IMR-90 (cell line): ENCODE results near the gene C2orf92. TPM values are rescaled to one million over a fixed set of nuclear protein-coding genes. Genes with fewer than 3 reads are reported as not detected.

Source experiments
- ATAC-seq: fragments of 200-7000 bp; cut with Tn5 transposase; 2 replicates; pipeline ENCODE4 v1.9.1; 2020; ENCODE audit warnings: low read depth, mild to moderate bottlenecking, moderate library complexity
- BruUV-seq: library from RNA; stranded (reverse); fragments of 400-500 nt; replicated peaks from 2 replicates; lab custom pipeline; 2021; lab: Mats Ljungman, UMichigan
- CTCF ChIA-PET: fragments of 300-600 bp; formaldehyde crosslinking; extraction: SDS; loops from one replicate; lab custom pipeline; 2021; ENCODE audit warnings: antibody characterized with exemption; lab: Yijun Ruan, JAX
- POLR2A ChIA-PET: fragments of 300-600 bp; sonication (Branson Sonifier 250); formaldehyde crosslinking; loops from one replicate; lab custom pipeline; 2022; ENCODE audit warnings: antibody characterized with exemption; ENCODE audit not compliant: unreplicated experiment; lab: Charles Lee
- DNase-seq: peaks from one replicate; pipeline ENCODE4 v3.0.0; 2013
- H2AFZ ChIP-seq: replicated peaks from 2 replicates; pipeline ENCODE3; 2013; ENCODE audit warnings: low read length, mild to moderate bottlenecking; ENCODE audit not compliant: poor library complexity
- H2AK5ac ChIP-seq: 2 replicates; pipeline ENCODE4 v1.6.1; 2013; ENCODE audit warnings: low read depth, low read length, inconsistent platforms
- H2AK9ac ChIP-seq: replicated peaks from 2 replicates; pipeline ENCODE3; 2013; ENCODE audit warnings: mild to moderate bottlenecking, low read depth, low read length, moderate library complexity; ENCODE audit not compliant: poor library complexity
- H2BK120ac ChIP-seq: 2 replicates; pipeline ENCODE4 v1.6.1; 2013; ENCODE audit warnings: low read depth, low read length, inconsistent platforms
- H2BK15ac ChIP-seq: 3 replicates; pipeline ENCODE4 v1.6.1; 2013; ENCODE audit warnings: low read depth, low read length, inconsistent platforms
- H2BK20ac ChIP-seq: 2 replicates; pipeline ENCODE4 v1.6.1; 2013; ENCODE audit warnings: low read depth, mild to moderate bottlenecking, inconsistent platforms, low read length, moderate library complexity
- H2BK5ac ChIP-seq: 2 replicates; pipeline ENCODE4 v1.6.1; 2013; ENCODE audit warnings: mild to moderate bottlenecking, low read depth, low read length, inconsistent platforms; ENCODE audit not compliant: poor library complexity, severe bottlenecking
- H3K14ac ChIP-seq: replicated peaks from 2 replicates; pipeline ENCODE4 v1.6.1; 2013; ENCODE audit warnings: low read depth, low read length, inconsistent platforms
- H3K18ac ChIP-seq: 2 replicates; pipeline ENCODE4 v1.6.1; 2013; ENCODE audit warnings: low read depth, low read length, control low read depth
- H3K23ac ChIP-seq: 2 replicates; pipeline ENCODE4 v1.6.1; 2013; ENCODE audit warnings: low read depth, low read length, inconsistent platforms
- H3K27ac ChIP-seq: 2 replicates; pipeline ENCODE4 v1.5.1; 2013; ENCODE audit warnings: mild to moderate bottlenecking, control low read depth, low read length; ENCODE audit not compliant: insufficient read depth
- H3K27me3 ChIP-seq: 2 replicates; pipeline ENCODE4 v1.6.1; 2013; ENCODE audit warnings: low read length; ENCODE audit not compliant: control insufficient read depth, insufficient read depth
- H3K36me3 ChIP-seq: 2 replicates; pipeline ENCODE4 v1.6.1; 2013; ENCODE audit warnings: low read length, mixed read lengths; ENCODE audit not compliant: control insufficient read depth, insufficient read depth
- H3K4ac ChIP-seq: 2 replicates; pipeline ENCODE4 v1.6.1; 2013; ENCODE audit warnings: low read depth, low read length, inconsistent platforms
- H3K4me1 ChIP-seq: 2 replicates; pipeline ENCODE4 v1.6.1; 2013; ENCODE audit warnings: low read length, mixed read lengths; ENCODE audit not compliant: control insufficient read depth, insufficient read depth
- H3K4me2 ChIP-seq: 2 replicates; pipeline ENCODE4 v1.6.1; 2013; ENCODE audit warnings: low read depth, mild to moderate bottlenecking, control low read depth, low read length, moderate library complexity
- H3K4me3 ChIP-seq: 2 replicates; pipeline ENCODE4 v1.5.1; 2013; ENCODE audit warnings: low read depth, mild to moderate bottlenecking, control low read depth, low read length, moderate library complexity; ENCODE audit not compliant: insufficient read depth
- H3K56ac ChIP-seq: 2 replicates; pipeline ENCODE4 v1.6.1; 2013; ENCODE audit warnings: low read length, inconsistent platforms; ENCODE audit not compliant: insufficient read depth; ENCODE audit errors: extremely low read depth
- H3K79me1 ChIP-seq, 2 experiments: 2 replicates each; pipeline ENCODE4 v1.6.1; 2013; ENCODE audit warnings: low read length in 2 of 2, inconsistent platforms in 1 of 2, low read depth in 1 of 2
- H3K9ac ChIP-seq: 2 replicates; pipeline ENCODE4 v1.6.1; 2013; ENCODE audit warnings: low read depth, low read length, control low read depth
- H3K9me1 ChIP-seq: 2 replicates; pipeline ENCODE4 v1.6.1; 2013; ENCODE audit warnings: low read length, inconsistent platforms; ENCODE audit not compliant: insufficient read depth
- H3K9me3 ChIP-seq: 2 replicates; pipeline ENCODE4 v1.6.1; 2013; ENCODE audit warnings: low read length; ENCODE audit not compliant: control insufficient read depth, insufficient read depth
- H4K20me1 ChIP-seq: 2 replicates; pipeline ENCODE4 v1.6.1; 2013; ENCODE audit warnings: low read length, inconsistent platforms; ENCODE audit not compliant: insufficient read depth
- H4K5ac ChIP-seq: 2 replicates; pipeline ENCODE4 v1.6.1; 2013; ENCODE audit warnings: mild to moderate bottlenecking, low read depth, low read length, control low read depth
- H4K8ac ChIP-seq, 2 experiments: 2 replicates each; pipeline ENCODE4 v1.6.1; 2013; ENCODE audit warnings: low read depth in 2 of 2, low read length in 2 of 2, control low read depth in 1 of 2, inconsistent platforms in 1 of 2
- H4K91ac ChIP-seq: 2 replicates; pipeline ENCODE4 v1.6.1; 2013; ENCODE audit warnings: low read depth, low read length, inconsistent platforms; ENCODE audit not compliant: insufficient read depth
- CHD1 ChIP-seq: IDR thresholded peaks from 2 replicates; pipeline ENCODE4 v1.6.1; 2012; ENCODE audit warnings: low read depth, low read length, improper control_type of control experiment
- CTCF ChIP-seq: conservative IDR thresholded peaks from 2 replicates; pipeline ENCODE4 v1.5.1; 2012; ENCODE audit warnings: mild to moderate bottlenecking, low read depth, low read length, improper control_type of control experiment
- ELK1 ChIP-seq: fragments of 150-350 bp; IDR thresholded peaks from 2 replicates; pipeline ENCODE4 v1.6.1; 2016; ENCODE audit warnings: low read depth, mild to moderate bottlenecking, low read length, moderate library complexity, borderline replicate concordance
- FOS ChIP-seq: fragments of 150-350 bp; IDR thresholded peaks from 2 replicates; pipeline ENCODE4 v1.6.1; 2016; ENCODE audit warnings: low read depth, low read length
- MAZ ChIP-seq: IDR thresholded peaks from 2 replicates; pipeline ENCODE4 v1.6.1; 2012; ENCODE audit warnings: low read depth, mild to moderate bottlenecking, low read length, improper control_type of control experiment, moderate library complexity, borderline replicate concordance
- MXI1 ChIP-seq: IDR thresholded peaks from 2 replicates; pipeline ENCODE4 v1.6.1; 2012; ENCODE audit warnings: low read depth, mild to moderate bottlenecking, low read length, moderate library complexity, borderline replicate concordance
- NFE2L2 ChIP-seq: fragments of 150-350 bp; IDR thresholded peaks from 2 replicates; pipeline ENCODE4 v1.6.1; 2016; ENCODE audit warnings: low read depth, mild to moderate bottlenecking, low read length
- RAD21 ChIP-seq: IDR thresholded peaks from 2 replicates; pipeline ENCODE4 v1.6.1; 2012; ENCODE audit warnings: low read length, improper control_type of control experiment
- RCOR1 ChIP-seq: IDR thresholded peaks from 2 replicates; pipeline ENCODE4 v1.6.1; 2012; ENCODE audit warnings: mild to moderate bottlenecking, low read length, improper control_type of control experiment; ENCODE audit not compliant: insufficient replicate concordance
- RFX5 ChIP-seq: IDR thresholded peaks from 2 replicates; pipeline ENCODE4 v1.8.0; 2012; ENCODE audit warnings: low read depth, mild to moderate bottlenecking, low read length, moderate library complexity
- SMC3 ChIP-seq: fragments of 150-350 bp; IDR thresholded peaks from 2 replicates; pipeline ENCODE4 v1.6.1; 2016; ENCODE audit warnings: low read depth, mild to moderate bottlenecking, antibody characterized with exemption, low read length, moderate library complexity
- USF2 ChIP-seq: fragments of 150-350 bp; IDR thresholded peaks from 2 replicates; pipeline ENCODE4 v1.6.1; 2017; ENCODE audit warnings: mild to moderate bottlenecking, antibody characterized with exemption, low read length, low read depth
- WGBS, 2 experiments: methylation state at CpG; one replicate each; pipeline versions ENCODE4 v1.1.5 to v1.1.7; 2013; ENCODE audit warnings: missing lambda C conversion rate in 2 of 2; ENCODE audit not compliant: insufficient read length in 1 of 2; ENCODE audit errors: extremely low coverage in 2 of 2; 5-methylcytosine and 5-hydroxymethylcytosine counted together
- dilution Hi-C: fragments of 300-500 bp; cut with HindIII; formaldehyde crosslinking; loops from one replicate; pipeline ENCODE4 v1.14.3; 2018; ENCODE audit warnings: low sequenced_read_pairs; ENCODE audit not compliant: unreplicated experiment
- in situ Hi-C: fragments of 300-500 bp; cut with MboI; formaldehyde crosslinking; loops from 3 replicates; pipeline ENCODE4 v1.14.3; 2019; ENCODE audit warnings: low sequenced_read_pairs, inconsistent platforms, mixed read lengths
- intact Hi-C: fragments of 100-400 bp; cut with micrococcal nuclease; formaldehyde crosslinking; loops from 2 replicates; pipeline ENCODE4 v1.10.0; 2022
- polyA plus RNA-seq, 3 experiments: library from polyadenylated mRNA; depleted of rRNA; stranded (reverse); fragments of >200 nt; gene quantifications; 2 replicates each; pipeline ENCODE4 v1.2.3, GENCODE V29; 2012; ENCODE audit warnings: low replicate concordance in 1 of 3
- total RNA-seq: library from RNA; depleted of rRNA; stranded (reverse); fragments of >200 nt; gene quantifications from 2 replicates; pipeline ENCODE4 v1.2.3, GENCODE V29; 2012

C2orf92 gene
- total and polyA plus RNA-seq, 2 of the 4 experiments (the other 2 are of a cell fraction) = 0.90 to 2.5 TPM

- ChIA-PET POLR2A (no interaction called here), CTCF (no interaction called here)
- Histone ChIP-seq H4K91ac (no peak overlapping the region), H3K36me3 (peaks cover 44% of the 10 kb centered on the region), H2AK9ac (no peak overlapping the region), H4K8ac (no peak overlapping the region), H3K9me3 (peaks cover 14% of the 10 kb centered on the region), H3K27me3 (no peaks in the 10 kb centered on the region), H2BK5ac (no peak overlapping the region), H2AFZ (no peak overlapping the region), H3K56ac (no peak overlapping the region), H3K27ac (no peak overlapping the region), H3K23ac (no peak overlapping the region), H3K4me2 (no peak overlapping the region), H3K9me1 (peaks cover 11% of the 10 kb centered on the region), H3K18ac (no peak overlapping the region), H2BK15ac (no peak overlapping the region), H3K14ac (no peak overlapping the region), H3K4me1 (peaks cover 9% of the 10 kb centered on the region), H2AK5ac (no peak overlapping the region), H3K79me1 (peaks cover 12 to 49% of the 10 kb centered on the region in 2 experiments; a peak in 3 of 4 replicates), H3K9ac (no peak overlapping the region), H2BK20ac (no peak overlapping the region), H2BK120ac (no peak overlapping the region), H4K20me1 (0 out of 2 replicates have a peak, but pooled peaks cover 8% of the 10 kb centered on the region), H3K4ac (no peak overlapping the region), H4K5ac (no peak overlapping the region), H3K4me3 (no peak overlapping the region)
- TF ChIP-seq CTCF (no peak), RCOR1 (no peak), SMC3 (no peak), ELK1 (no peak), NFE2L2 (no peak), RAD21 (no peak), MAZ (no peak), FOS (no peak), RFX5 (no peak), MXI1 (no peak), USF2 (no peak), CHD1 (no peak)
- ATAC-seq (no peak), DNase-seq (no peak)
- dilution Hi-C loops (no loop called here), in situ Hi-C loops (loop anchor here (25.0 kb wide), 1 partner anchor 1596 kb away; no protein-coding TSS in a partner anchor), intact Hi-C loops (no loop called here)
- WGBS, 2 experiments = 93% methylated on average over 8 of the region's 13 CpGs; no CpG with 5 or more reads in 1 of the 2 experiments
- BruUV-seq = no TSS peak
These were observed 10.8 kb upstream of the C2orf92 start for GRCh38 chr2:97658691-97659157.
